Limb (tissue), 2 donors: ENCODE results near the gene HEXIM1.
"Not testable (repeated sequence)": the region's sequence is repeated elsewhere in the genome, so short reads cannot be mapped to it uniquely, and the experiment has no call there.

Experiments used
- DNase-seq, 2 donors: peaks; one replicate each; pipeline ENCODE4 v3.0.0-alpha.2; 2016; ENCODE audit errors: extremely low spot score in 2 of 2

HEXIM1 gene

GRCh38 chr17:45113424-45113754 is 34.9 kb upstream of the HEXIM1 start:
- no peak for DNase-seq

- no peak for DNase-seq
These were observed 34.0 kb upstream of the HEXIM1 start for GRCh38 chr17:45114117-45114932.

GRCh38 chr17:45115015-45115625 is 33.2 kb upstream of the HEXIM1 start:
- DNase-seq, result no peak

GRCh38 chr17:45115871-45116270 is 32.4 kb upstream of the HEXIM1 start:
- no peak for DNase-seq

- DNase-seq, result no peak
These were observed 31.8 kb upstream of the HEXIM1 start for GRCh38 chr17:45116434-45117016.

GRCh38 chr17:45117334-45117733 is 30.9 kb upstream of the HEXIM1 start:
- no peak for DNase-seq

GRCh38 chr17:45117848-45118646 is 30.2 kb upstream of the HEXIM1 start:
- DNase-seq, result no peak

GRCh38 chr17:45118691-45119090 is 29.6 kb upstream of the HEXIM1 start:
- no peak for DNase-seq

GRCh38 chr17:45119964-45120363 is 28.3 kb upstream of the HEXIM1 start:
- DNase-seq, result no peak

GRCh38 chr17:45120558-45120957 is 27.7 kb upstream of the HEXIM1 start:
- no peak for DNase-seq

GRCh38 chr17:45121055-45121454 is 27.2 kb upstream of the HEXIM1 start:
- DNase-seq, result no peak

- no peak for DNase-seq
These were observed 25.1 kb upstream of the HEXIM1 start for GRCh38 chr17:45123076-45123770.

GRCh38 chr17:45123930-45124796 is 24.1 kb upstream of the HEXIM1 start:
- DNase-seq, result no peak

- DNase-seq, result not testable (repeated sequence)
These were observed 23.5 kb upstream of the HEXIM1 start for GRCh38 chr17:45124797-45125122.

- DNase-seq, result no peak
These were observed 22.8 kb upstream of the HEXIM1 start for GRCh38 chr17:45125509-45125908.

GRCh38 chr17:45127207-45127547 is 21.1 kb upstream of the HEXIM1 start:
- DNase-seq, result no peak

- DNase-seq, result no peak
These were observed 20.6 kb upstream of the HEXIM1 start for GRCh38 chr17:45127548-45128300.

GRCh38 chr17:45128331-45128730 is 19.9 kb upstream of the HEXIM1 start:
- no peak for DNase-seq

- DNase-seq, result no peak
These were observed 19.3 kb upstream of the HEXIM1 start for GRCh38 chr17:45128989-45129388.

GRCh38 chr17:45129426-45129939 is 18.8 kb upstream of the HEXIM1 start:
- DNase-seq, result no peak
